Mammary epithelial cell (primary cell): ENCODE measurements around the gene AGER.

Experiments used
- CTCF ChIP-seq, 2 donors: IDR thresholded peaks in 1 of 2; conservative IDR thresholded peaks in 1 of 2; 2 replicates each; pipeline ENCODE4 v1.5.1; 2011 to 2012; ENCODE audit warnings: inconsistent platforms in 2 of 2, low read length in 2 of 2, mild to moderate bottlenecking in 2 of 2, control low read depth in 1 of 2, low read depth in 1 of 2; ENCODE audit not compliant: insufficient read depth in 1 of 2; ENCODE audit errors: extremely low read depth in 1 of 2
- EZH2 ChIP-seq: IDR thresholded peaks from 2 replicates; pipeline ENCODE4 v1.6.1; 2012; ENCODE audit warnings: low read length, inconsistent platforms, borderline replicate concordance

- TF ChIP-seq CTCF (conservative IDR thresholded peaks at IDR 0.05 in 1 of 2, IDR thresholded peaks at IDR 0.05 in 1 of 2; ENCODE audit: extremely low read depth in 1 of 2, insufficient read depth in 1 of 2, low read depth in 1 of 2, low read length in 2 of 2) (no peak), EZH2 (no peak)
These were observed 36.5 kb downstream of the AGER start for GRCh38 chr6:32147401-32148132.
